HuH-7.5 (cell line): ENCODE results near the gene MAP3K8.
"Not testable (repeated sequence)": the region's sequence is repeated elsewhere in the genome, so short reads cannot be mapped to it uniquely, and the experiment has no call there.

Experiments
- DNase-seq: peaks from one replicate; pipeline ENCODE4 v3.0.0; 2011; ENCODE audit warnings: low spot score

Gene MAP3K8

DNA sequence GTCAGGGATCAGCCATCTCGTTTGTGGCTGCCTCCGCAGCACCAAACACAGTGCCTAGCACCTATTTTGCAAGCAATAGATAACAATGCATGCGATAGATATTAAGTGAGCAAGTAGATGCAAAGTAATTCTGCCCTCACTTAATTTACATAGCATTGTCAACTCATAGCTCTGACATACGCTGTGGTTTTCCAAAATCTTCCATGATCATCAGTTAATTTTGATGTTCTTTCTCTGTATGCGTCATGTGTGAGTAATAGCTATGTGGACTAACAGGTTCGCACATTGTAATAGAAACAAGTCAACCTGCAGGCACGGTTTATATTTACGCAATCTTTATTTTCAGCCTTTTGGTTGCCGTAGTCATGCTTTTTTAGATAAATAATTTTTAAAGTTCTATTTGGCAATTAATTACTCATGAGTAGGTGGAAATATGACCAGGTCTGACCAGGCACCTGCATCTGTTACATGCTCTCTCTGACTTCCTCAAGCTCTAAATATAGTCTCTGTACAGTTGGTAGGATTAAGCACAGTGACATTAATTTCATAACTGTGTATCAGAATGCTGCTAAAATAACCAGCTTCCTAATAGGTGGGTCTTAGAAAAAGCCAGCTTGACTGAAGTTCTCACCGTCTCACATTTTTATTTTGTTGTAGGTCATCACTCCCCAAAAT, 13.3 kb downstream of the MAP3K8 start:
- no peak for DNase-seq

DNA sequence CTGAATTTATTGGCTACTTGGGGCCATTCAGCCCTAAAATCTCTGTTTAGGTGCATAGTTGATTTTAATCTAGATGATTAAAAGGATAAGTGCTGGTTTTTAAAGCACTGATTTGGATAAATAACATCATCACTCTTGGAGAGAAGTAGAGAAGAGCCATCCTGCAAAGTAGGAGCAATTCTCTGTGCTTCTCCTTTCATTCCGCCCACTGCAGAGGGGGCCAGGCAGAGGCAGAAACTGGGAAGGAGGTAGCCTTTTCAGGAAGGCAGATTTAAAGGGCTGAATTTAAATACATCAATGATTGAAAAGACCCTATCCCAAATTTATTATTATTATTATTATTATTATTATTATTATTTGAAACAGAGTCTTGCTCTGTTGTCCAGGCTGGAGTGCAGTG, 14.1 kb downstream of the MAP3K8 start:
- DNase-seq = no peak

DNA sequence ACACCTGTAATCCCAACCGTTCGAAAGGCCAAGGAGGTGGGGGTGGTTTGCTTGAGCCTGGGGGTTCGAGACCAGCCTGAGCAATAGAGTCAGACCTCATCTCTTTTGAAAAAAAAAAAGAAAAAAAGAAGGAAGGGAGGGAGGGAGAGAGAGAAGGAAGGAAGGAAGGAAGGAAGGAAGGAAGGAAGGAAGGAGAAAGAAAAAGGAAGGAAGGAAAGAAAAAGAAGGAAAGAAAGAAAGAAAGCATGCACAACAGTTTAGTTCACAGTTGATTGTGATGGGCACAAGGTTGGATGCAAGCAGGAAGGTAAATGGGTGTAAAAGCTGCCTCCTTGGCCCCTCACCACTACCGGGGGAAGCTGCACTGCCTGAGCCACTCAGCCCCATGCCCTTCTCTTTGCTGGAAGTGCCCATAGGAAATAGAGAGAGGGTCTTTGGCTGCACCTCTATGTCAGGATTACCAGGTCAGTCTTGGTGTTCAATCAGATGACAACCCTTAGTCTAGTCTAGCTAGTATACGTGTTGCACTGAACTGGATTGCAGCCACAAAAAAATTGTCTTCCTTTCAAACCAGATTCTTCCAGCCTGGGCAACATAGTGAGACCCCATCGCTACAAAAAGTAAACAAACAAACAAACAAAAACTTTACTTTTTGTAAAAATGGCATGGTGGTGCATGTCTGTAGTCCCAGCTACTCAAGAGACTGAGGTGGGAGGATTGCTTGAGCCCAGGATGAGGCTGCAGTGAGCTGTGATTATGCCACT, 20.0 kb downstream of the MAP3K8 start:
- no peak for DNase-seq

DNA sequence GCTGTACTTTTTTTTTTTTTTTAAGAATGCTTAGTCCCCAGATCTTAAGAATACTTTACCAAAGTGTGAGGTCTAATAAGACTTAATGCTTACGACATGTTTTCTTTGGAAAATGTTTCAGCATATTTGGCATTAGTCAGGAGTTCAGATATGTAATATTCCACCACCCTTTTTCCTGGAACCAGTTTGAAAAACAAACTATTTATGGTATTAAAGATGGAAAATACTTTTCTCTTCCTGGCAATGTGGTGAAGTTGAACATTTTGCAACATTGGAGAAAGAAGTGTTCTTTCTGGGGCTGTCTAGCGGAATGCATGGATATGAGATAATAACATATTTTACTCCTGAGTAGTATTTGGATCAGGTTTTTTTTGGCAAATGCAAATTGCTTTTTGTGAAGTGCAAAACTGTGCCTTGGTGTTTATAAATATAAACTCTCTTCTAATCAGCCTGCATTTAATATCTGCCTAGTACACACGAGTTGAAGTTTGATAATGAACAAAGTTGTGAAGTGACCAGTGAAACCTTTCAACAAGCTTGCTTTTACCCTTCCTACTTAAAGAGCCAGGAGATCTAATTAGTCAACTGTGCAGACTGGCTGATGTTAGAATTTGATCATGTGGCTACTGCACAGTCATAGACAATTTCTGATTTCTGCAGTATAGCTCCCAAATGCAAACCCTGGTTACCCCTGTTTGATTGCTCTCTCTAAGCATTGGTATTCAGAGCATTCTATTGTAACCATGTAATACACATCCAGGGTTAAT, 20.9 kb downstream of the MAP3K8 start:
- no peak for DNase-seq

DNA sequence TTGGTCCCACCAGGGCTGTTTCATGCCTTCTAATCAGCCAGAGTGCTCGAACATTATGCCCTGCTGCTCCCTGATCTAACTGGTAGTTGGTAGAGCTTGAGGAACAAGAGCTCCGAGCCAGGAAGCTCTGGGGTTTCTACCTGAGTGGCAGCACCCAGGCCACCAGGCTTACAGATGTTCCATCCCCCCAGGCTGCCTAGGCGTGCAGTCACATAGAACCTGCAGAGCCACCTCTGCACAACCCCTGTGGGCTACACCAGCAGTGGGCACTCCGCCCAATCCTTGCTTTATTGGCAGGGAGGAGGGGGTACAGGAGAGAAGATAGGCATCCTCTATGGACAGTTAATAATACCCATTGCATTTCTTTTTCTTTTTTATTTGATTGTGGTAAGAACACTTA, 21.8 kb downstream of the MAP3K8 start:
- no peak for DNase-seq

DNA sequence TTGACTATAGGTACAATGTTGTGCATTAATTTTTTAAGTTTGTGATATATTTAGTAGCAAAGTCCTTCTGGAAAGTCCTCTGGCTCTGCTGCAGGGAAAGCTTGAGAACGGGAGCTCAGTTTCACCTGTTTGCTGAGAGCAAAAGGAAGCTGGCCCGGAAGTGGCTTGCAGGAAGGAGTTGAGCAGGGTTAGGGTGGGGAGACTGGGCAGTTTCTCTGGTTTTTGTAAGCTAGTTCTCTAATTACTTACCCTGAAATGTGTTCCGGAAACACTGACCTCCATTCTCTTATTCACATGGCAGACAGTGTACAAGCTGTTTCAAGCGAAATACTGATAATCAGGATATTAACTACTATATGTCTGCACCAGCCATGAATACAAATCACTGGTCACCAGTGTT, 22.3 kb downstream of the MAP3K8 start:
- no peak for DNase-seq

DNA sequence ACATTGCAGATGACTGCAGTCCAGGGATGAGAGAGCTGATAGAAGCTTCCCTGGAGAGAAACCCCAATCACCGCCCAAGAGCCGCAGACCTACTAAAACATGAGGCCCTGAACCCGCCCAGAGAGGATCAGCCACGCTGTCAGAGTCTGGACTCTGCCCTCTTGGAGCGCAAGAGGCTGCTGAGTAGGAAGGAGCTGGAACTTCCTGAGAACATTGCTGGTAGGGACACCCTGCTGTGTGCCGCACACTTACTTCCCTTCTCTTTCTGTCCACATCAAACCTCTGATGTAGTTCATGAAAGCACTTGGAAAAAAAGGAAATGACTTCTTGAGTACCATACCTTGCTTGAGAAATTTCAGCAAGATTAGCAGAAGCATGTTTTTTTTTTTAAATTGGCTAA, 25.3 kb downstream of the MAP3K8 start:
- DNase-seq = no peak

DNA sequence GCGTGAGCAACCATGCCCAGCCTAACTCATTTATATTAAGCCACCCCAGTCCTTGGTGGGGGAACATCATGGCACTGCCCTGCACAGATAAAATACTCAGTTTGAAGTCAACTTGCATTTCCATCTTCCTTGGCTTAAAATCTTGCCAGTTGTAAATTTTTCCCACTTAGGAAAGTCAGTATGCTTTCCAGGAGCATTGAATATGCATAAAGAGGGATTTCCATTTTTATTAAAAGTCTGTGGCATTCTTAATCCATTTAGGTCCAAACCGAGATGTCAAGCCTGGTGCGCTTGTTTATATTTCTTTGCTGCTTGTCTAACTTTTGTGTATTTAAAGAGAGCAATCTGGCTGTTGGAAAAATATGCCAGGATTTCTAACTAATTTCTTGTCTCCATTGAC, 26.1 kb downstream of the MAP3K8 start:
- DNase-seq = no peak

DNA sequence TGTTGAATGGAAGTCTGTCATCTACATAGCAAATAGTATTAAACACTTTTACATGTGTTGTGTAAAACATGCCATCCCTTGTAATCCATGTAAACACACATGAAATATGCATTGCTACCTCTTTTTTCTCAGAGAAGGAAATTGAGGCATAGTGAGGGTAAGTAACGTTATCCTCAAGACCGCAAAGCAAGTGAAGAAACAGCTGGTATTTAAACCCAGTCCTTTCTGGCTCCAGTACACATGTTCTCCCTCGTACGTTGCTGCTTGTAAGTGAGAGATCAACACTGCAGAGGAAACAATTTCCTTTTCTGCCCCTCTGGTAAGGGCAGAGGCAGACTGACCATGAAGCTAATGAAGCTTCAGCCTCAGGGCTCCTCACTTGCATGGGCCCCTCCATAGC, 28.5 kb downstream of the MAP3K8 start:
- no peak for DNase-seq

DNA sequence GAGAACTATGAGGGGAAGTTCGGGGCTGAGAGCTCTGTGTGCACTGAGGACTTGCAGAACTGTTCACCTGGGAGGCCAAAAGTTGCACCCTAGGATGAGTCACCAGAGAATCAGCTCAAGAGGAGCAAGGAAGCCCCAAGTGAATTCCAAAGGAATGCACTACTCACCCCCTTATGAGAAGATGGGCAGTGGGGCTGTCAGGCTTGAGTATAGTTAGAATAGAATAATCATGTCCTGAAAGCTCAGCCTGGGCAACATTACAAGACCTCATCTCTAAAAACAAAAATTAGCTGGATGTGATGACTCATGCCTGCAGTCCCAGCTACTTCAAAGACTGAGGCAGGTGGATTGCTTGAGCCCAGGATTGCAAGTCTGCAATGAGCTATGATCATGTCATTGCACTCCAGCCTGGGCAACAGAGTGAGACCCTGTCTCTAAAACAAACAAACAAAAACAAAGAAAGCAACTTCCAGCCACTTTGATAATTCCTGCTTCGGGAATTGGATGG, 30.0 kb downstream of the MAP3K8 start:
- DNase-seq = no peak

DNA sequence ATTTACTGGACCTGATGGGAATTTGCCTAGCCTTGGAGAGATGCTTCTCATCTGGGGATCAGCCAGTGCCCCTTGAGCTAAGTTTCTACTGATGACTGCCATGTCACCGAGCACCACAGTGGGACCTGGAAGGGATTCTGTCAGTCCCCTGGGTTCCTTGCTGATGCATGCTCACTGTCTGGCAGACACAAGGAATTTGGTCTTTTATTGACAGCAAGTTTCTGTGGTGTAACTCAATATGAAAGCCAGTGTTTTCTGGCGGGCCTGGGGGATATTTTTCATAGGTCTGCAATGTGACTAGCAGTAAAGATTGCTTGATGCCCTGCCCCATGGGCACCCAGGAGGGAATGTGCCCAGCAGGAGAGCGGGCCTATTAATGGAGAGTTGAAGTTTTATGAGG, 30.7 kb downstream of the MAP3K8 start:
- no peak for DNase-seq

DNA sequence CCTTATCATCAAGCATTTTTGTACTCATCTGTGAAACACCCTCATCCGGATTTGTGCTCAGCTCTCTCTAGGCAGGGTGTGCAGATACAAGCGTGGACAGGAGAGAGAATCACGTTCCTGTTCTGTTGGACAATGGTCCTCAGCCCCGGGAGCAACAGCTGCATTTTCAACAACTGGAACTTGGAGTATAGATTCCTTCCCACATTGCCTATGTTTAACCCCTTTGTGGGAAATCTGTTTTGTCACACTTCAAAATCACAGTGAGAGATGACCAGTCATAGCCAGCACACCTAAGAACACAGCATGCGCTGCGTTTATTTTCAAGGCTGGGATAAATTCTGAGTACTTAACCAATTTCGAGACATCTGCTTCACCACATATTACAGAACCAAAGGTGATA, 32.5 kb downstream of the MAP3K8 start:
- DNase-seq = no peak

DNA sequence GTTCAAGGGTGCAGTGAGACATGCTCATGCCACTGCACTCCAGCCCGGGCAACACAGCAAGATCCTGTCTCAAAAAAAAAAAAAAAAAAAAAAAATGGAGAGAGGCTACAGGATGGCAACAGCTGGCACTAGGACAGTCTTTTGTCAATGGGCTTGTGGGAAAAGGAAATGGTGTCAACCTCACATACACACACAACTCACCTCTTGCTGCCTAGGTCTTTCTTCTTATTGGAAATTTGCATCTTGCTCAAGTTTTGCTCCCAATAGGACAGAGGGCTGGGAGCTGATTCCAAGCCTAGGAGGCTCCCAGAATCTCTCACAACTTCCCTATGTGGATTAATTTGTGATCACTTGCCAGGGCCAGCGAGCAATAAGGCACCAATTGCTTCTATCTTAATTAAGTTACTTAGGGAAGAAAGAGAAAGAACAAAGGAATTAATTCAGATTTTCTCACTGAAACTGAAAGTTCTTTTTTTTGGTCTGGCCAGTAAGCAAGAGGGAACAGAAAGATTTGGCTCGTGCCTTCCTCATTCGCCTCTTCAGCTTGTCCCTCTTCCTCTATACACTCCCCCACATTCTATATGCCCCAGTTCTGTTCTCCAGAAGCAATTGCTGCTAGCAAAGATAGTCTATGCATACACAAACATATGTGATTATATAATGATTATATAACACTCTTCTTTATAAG, 33.8 kb downstream of the MAP3K8 start:
- DNase-seq = no peak

DNA sequence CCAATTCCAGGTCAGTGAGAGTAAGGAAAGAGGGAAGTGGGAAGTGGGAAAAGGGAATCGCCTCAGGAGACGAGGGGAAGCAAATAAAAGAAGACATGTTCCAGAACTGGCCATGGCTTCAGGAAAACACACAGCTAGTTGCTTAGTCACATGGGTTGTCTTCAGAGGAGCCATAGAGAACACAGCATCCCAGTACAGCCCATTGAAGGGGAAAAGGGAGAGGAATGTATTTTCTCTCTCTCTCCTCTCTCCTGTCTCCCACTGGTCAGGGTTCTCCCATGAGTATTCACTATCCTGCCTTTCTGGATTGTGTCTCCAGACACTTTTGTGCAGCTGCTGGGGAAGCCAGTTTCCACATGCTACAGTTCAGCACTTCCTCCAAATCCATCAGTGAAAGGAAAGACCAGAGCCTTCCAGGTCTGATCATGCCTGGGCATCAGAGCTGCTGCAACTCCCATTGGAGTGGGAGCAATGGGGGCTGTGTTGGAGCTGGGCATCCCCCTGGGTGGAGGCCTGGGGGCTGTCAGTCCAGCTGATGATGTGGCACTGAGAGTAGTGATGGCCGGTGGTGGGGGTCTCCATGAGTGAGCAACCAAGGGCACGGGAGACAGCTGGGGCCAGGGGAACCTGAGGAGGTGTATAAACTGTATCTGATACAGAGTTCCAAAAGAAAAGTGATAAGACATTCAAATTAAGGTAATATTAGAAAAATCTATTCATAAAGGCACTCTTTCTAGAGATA, 38.6 kb downstream of the MAP3K8 start:
- DNase-seq = no peak

DNA sequence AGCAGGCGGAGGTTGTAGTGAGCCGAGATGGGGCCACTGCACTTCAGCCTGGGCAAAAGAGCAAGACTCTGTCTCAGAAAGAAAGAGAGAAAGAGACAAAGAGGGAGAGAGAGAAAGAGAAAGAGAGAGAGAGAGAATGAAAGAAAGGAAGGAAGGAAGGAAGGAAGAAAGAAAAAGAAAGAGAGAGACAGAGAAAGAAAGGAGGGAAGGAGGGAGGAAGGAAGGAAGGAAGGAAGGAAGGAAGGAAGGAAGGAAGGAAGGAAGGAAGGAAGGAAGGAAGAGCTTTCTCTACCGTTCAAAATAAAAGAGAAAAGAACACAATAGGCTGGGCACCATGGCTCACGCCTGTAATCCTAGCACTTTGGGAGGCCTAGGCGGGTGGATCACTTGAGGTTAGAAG, 41.5 kb downstream of the MAP3K8 start:
- not testable (repeated sequence) for DNase-seq

DNA sequence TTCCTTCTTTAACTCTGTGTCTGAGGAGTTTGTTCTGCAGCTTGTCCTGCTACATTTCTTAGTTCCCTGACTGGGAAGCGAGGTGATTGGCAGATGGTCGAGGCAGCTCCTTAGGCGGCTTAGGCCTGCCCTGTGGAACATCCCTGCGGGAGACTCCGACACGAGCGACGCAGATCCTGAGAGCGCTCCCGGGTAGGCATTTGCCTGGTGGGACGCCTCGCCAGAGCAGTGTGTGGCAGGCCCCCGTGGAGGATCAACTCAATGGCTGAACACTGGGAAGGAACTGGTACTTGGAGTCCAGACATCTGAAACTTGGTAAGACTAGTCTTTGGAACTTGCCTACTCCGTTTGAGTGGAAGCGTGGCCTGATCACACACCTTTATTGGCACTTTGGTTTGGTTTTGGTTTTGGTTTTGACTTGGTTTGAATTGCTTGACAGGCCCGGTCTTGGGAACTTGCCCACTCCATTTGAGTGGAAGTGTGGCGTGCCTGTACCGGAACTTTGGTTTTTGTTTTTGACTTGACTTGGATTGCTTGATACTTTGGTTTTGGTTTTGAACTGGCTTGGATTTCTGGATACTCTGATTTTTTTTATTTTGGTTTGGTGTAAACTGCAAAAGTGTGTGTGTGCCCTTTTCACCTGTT, 42.6 kb downstream of the MAP3K8 start:
- no peak for DNase-seq

DNA sequence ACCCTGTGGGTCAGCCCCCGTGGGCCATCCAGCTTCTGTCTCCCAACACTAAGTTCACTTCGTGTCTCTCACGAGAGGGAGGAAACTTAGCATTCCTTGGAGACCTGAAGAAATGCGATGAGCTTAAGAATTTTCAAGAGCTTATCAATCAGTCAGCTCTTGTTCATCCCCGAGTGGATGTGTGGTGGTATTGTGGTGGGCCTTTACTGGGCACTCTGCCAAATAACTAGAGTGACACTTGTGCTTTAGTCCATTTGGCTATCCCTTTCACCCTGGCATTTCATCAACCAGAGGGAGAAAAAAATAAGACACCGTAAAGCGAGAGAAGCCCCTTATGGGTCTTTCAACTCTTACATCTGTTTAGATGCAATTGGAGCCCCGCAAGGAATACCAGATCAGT, 45.5 kb downstream of the MAP3K8 start:
- DNase-seq = not testable (repeated sequence)

DNA sequence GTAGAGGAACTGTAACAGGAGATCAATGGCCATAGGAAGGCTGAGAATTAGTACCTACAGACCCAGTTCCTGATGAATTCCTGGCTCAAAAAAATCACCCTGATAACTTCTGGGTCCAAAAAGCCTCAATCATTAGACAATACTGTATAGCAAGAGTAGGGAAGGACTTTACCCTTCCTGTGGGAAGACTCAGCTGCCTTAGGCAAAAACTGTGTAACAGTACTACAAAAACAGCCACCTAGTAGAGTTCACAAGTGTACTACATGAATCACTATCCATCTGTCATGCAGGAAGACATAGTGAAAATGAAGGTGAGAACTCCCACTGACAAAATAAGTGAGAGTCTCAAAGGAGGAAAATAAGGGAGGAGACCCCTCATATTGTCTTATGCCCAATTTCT, 47.6 kb downstream of the MAP3K8 start:
- DNase-seq = no peak

DNA sequence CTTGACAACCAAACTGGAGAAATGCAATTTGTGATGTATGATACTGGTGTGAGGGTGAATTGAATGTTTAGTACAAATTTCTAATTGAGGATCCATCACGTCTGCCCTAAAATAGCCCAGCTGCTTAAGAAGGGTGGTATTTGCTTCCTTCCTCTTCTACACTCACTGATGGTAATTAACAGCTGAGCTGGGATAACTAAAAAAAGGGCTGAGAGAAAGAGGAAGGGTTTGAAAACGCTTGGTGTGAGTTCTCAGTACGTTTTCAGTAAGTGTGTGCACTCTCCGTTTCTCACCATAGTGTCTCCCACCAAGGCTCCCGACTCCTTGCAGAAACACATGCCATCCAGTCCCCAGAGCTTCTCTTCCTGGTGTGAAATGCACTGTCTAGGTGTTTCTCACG, 54.3 kb downstream of the MAP3K8 start:
- no peak for DNase-seq

DNA sequence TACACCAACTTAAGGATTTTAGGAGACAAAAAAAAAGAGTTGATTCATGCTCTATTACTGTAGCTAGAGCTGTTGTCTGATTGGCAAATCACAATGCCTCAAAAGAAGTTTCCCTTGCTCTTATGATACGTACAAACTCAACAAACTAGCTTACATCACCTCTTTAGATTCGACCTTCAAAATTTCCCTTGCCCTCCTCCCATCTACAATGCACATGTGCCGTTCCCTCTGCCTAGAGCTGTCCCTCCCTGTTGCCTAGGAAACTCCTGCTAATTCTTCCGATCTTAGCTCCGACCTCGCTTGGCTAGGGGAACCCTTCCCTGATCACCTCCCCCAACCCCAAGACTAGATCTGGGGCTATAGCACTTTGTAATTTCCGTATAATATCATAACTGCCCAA, 55.4 kb downstream of the MAP3K8 start:
- no peak for DNase-seq
